Activated naive CD8-positive, alpha-beta T cell treated with anti-CD3 and anti-CD28 coated beads, Interleukin-2, amount 10 ng/mL, durations not matched to agents 7 days and 5 days (primary cell): Measurements from ENCODE around the gene INTS6. TPM values are rescaled to one million over a fixed set of nuclear protein-coding genes. Genes with fewer than 3 reads are reported as not detected.

Experiments used
- ATAC-seq: fragments of 150-1000 bp; cut with Tn5 transposase; one replicate; pipeline ENCODE4 v1.10.0; 2021; ENCODE audit warnings: low read depth, moderate library complexity
- POLR2A ChIA-PET: fragments of 350-600 bp; sonication (Branson Sonifier 250); formaldehyde crosslinking; loops from one replicate; lab custom pipeline; 2021; ENCODE audit warnings: antibody characterized with exemption; lab: Charles Lee
- DNase-seq: peaks from one replicate; pipeline ENCODE4 v3.0.0; 2021
- H3K27ac Mint-ChIP-seq: one replicate; pipeline ENCODE4 v1.8.0; 2022; ENCODE audit warnings: mild to moderate bottlenecking, mixed read lengths
- H3K27me3 Mint-ChIP-seq: one replicate; pipeline ENCODE4 v1.8.0; 2022; ENCODE audit warnings: mild to moderate bottlenecking, moderate library complexity, mixed read lengths
- H3K36me3 Mint-ChIP-seq: one replicate; pipeline ENCODE4 v1.8.0; 2021; ENCODE audit warnings: mild to moderate bottlenecking, mixed read lengths
- H3K4me1 Mint-ChIP-seq: one replicate; pipeline ENCODE4 v1.8.0; 2021; ENCODE audit warnings: mixed read lengths
- H3K4me3 Mint-ChIP-seq: one replicate; pipeline ENCODE4 v1.8.0; 2022; ENCODE audit warnings: mild to moderate bottlenecking, moderate library complexity, mixed read lengths
- H3K9me3 Mint-ChIP-seq: one replicate; pipeline ENCODE4 v1.8.0; 2021; ENCODE audit warnings: mixed read lengths
- total RNA-seq, 2 experiments: library from RNA; stranded (reverse); gene quantifications; one replicate each; pipeline ENCODE4 v1.2.3, GENCODE V29; 2021

INTS6 gene
- total RNA-seq, 2 experiments from 2014 or later, result 45.5 to 49.7 TPM

DNA sequence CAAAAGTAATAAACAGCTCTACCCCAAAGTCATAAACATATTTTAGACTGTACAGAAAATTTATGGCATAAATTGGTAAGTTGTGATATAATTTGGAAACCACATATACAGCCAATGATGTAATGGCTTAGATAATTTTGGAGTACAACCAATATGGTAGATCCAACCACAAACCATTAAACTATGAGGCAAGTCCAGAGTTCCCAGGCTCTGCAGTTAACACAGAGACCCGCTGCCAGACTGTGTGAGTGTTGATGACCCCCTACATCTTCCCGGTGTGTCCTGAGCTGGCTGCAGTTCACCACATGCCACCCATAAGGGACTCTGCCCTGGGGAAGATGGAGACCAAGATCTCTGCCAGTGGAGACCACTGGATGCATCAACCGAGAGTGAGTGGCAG is 123.2 kb downstream of the INTS6 start:
- Mint-ChIP-seq H3K36me3 (peaks cover 1% of the 10 kb centered on the region), H3K27ac (no peak overlapping the region), H3K4me3 (no peak overlapping the region), H3K27me3 (peaks cover 2% of the 10 kb centered on the region), H3K4me1 (peaks cover 15% of the 10 kb centered on the region), H3K9me3 (peaks cover 2% of the 10 kb centered on the region)
- POLR2A ChIA-PET, result no interaction called here
- ATAC-seq (no peak), DNase-seq (no peak)

DNA sequence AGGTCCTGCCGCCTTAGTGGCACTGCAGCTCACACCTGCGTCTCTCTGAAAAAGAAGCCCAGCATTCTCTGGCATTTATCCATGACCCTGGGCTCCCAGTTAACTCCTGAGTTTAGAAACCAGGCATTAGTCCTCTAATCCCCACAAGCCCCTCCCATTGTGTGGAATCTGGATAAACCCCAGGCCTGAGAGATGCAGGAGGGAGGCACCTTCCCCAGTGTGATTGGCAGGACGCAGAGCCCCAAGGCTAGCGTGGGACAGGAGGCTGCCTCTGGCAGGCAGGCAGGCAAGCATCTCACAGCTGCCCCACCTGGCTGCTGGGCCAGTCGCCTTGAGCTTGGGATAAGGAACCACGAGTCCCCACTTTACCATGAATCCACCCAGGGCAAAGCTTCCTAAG is 124.3 kb downstream of the INTS6 start:
- peaks cover 15% of the 10 kb centered on the region for H3K4me1 Mint-ChIP-seq
- no peak overlapping the region for H3K27ac Mint-ChIP-seq
- POLR2A ChIA-PET, result no interaction called here
- H3K4me3 Mint-ChIP-seq, result no peak overlapping the region
- no peaks in the 10 kb centered on the region for H3K9me3 Mint-ChIP-seq
- DNase-seq (no peak), ATAC-seq (no peak)
- H3K27me3 Mint-ChIP-seq, result no peaks in the 10 kb centered on the region
- H3K36me3 Mint-ChIP-seq, result no peaks in the 10 kb centered on the region

DNA sequence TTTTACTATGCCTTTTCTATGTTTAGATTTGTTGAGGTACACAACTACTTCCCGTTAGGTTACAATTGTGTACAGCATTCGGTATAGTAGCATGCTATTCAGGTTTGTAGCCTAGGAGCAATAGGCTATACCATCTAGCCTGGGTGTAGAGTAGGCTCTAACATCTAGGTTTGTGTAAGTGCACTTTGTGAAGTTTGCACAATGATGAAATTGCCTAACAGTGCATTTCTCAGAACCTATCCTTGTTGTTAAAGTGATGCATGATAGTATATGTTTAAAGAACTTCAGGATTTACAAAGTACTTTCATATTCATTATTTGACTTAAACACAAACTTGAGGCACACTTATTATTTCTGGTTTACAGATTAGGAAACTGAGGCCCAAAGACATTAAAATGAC is 124.9 kb downstream of the INTS6 start:
- POLR2A ChIA-PET, result no interaction called here
- Mint-ChIP-seq H3K27ac (no peak overlapping the region), H3K27me3 (no peaks in the 10 kb centered on the region)

GRCh38 chr13:51326777-51327176 is 126.1 kb downstream of the INTS6 start:
- POLR2A ChIA-PET, result no interaction called here
- Mint-ChIP-seq H3K4me3 (no peak overlapping the region), H3K4me1 (peaks cover 9% of the 10 kb centered on the region), H3K9me3 (no peaks in the 10 kb centered on the region), H3K36me3 (no peaks in the 10 kb centered on the region), H3K27me3 (no peaks in the 10 kb centered on the region), H3K27ac (no peak overlapping the region)
- DNase-seq (no peak), ATAC-seq (no peak)

More for the DNA sequence above, 124.9 kb downstream of the INTS6 start:
- no peaks in the 10 kb centered on the region for H3K36me3 Mint-ChIP-seq
- H3K4me3 Mint-ChIP-seq, result no peak overlapping the region
- no peaks in the 10 kb centered on the region for H3K9me3 Mint-ChIP-seq
- ATAC-seq (no peak), DNase-seq (no peak)
- H3K4me1 Mint-ChIP-seq, result peaks cover 12% of the 10 kb centered on the region

- H3K4me1 Mint-ChIP-seq, result peaks cover 3% of the 10 kb centered on the region
- H3K9me3 Mint-ChIP-seq, result no peaks in the 10 kb centered on the region
- no peaks in the 10 kb centered on the region for H3K27me3 Mint-ChIP-seq
- POLR2A ChIA-PET, result no interaction called here
- ATAC-seq (no peak), DNase-seq (no peak)
- H3K27ac Mint-ChIP-seq, result peak overlapping the region; percentile 17
- no peak overlapping the region for H3K4me3 Mint-ChIP-seq
- H3K36me3 Mint-ChIP-seq, result no peaks in the 10 kb centered on the region
Measured at GRCh38 chr13:51325837-51326236, 127.0 kb downstream of the INTS6 start.

DNA sequence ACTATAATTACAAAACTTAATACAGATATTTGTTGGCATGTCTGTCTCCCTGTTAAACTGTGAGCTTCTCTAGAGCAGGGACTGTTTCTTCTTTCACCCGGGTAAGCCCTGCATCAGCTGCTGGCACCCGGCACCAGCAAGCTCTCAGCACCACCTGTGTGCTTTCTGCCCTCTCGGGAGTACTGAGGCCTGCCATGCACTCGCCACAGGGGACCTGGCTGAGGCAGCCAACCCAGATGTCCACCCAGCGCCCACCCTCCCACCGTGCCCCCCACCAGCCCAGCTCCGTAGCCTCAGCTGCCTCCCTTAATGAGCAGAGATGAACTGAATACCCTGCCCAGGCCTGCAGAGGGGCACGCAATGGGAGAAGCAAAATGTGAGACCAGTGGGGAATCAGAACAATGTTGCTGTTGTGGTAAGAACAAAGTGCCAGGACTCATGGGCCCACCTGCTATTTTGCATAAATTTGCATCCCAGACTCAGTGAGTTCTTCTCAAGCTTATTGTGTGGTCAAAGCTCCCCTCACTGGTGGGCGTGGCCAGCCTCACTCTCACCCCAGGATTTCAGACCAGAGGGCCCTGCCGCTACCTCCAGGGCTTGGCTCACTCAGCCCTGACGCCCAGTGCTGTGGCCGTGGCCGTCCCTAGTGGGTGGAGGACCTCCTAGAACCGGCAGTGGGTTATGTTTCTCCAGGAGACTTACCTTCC is 128.0 kb downstream of the INTS6 start:
- no peak for DNase-seq
- POLR2A ChIA-PET, result no interaction called here
- peaks cover 2% of the 10 kb centered on the region for H3K27me3 Mint-ChIP-seq
- no peak overlapping the region for H3K27ac Mint-ChIP-seq
- H3K4me3 Mint-ChIP-seq, result no peak overlapping the region
- no peaks in the 10 kb centered on the region for H3K36me3 Mint-ChIP-seq
- no peaks in the 10 kb centered on the region for H3K4me1 Mint-ChIP-seq
- no peaks in the 10 kb centered on the region for H3K9me3 Mint-ChIP-seq
- no peak for ATAC-seq

DNA sequence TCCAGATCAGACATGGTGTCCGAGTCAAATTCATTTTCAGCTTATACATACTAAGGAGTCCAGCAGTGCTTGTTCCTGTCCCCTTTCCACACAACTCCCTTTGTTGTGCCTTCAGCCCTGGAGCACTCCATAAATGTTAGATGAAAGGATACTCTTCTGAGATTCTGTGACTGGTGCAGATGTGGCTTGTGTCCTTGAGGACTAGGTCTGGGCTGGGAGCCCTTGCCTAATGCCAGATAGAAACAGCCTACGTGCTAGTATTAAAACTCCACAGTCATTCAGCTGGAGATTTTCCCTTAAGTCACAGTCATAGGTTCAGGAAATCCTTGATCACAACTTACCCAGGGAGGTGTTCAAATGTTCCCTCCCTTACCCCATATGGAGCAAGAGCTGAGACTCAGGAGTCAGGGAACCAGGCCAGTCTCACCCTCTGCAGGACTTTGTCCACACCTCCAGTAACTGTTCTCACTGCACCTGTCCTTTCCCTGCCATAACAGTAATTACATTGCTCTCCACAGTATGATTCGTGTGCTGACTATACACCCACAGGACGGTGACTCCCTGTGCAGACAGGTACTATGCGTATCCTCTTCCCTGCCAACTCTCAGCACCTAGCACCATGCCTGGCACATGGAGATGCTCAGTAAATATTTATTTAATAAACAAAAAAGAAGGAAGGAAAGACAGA is 128.9 kb downstream of the INTS6 start:
- no peaks in the 10 kb centered on the region for H3K4me1 Mint-ChIP-seq
- no peaks in the 10 kb centered on the region for H3K36me3 Mint-ChIP-seq
- no peak for ATAC-seq
- H3K4me3 Mint-ChIP-seq, result no peak overlapping the region
- H3K27me3 Mint-ChIP-seq, result peaks cover 2% of the 10 kb centered on the region
- no peak overlapping the region for H3K27ac Mint-ChIP-seq
- H3K9me3 Mint-ChIP-seq, result no peaks in the 10 kb centered on the region
- DNase-seq, result no peak
- POLR2A ChIA-PET, result no interaction called here

DNA sequence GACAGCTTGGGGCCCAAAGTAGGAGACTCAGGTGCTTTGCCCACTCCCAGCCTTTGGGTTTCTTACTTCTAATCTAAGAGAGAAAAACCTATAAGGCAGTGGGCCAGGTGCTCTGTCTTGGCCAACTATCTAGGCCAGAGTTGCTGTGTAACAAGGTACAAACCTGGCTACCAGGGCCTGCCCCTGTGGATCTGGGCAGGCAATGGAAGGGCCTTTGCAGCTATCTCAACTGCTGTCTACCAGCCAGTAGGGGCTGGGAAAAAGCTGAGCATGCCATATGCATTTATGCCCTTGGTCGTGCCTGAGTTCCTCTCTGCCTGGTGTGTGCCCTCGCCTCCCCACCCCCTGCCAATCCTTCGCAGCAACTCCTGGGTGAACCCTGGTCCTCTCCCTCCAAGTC is 130.0 kb downstream of the INTS6 start:
- no peak for DNase-seq
- Mint-ChIP-seq H3K36me3 (no peaks in the 10 kb centered on the region), H3K4me1 (no peaks in the 10 kb centered on the region), H3K4me3 (no peak overlapping the region), H3K27me3 (peaks cover 2% of the 10 kb centered on the region), H3K27ac (no peak overlapping the region), H3K9me3 (no peaks in the 10 kb centered on the region)
- ATAC-seq, result no peak
- POLR2A ChIA-PET, result no interaction called here

GRCh38 chr13:51321836-51322235 is 131.0 kb downstream of the INTS6 start:
- H3K27me3 Mint-ChIP-seq, result peaks cover 2% of the 10 kb centered on the region
- DNase-seq (no peak), ATAC-seq (no peak)
- H3K4me3 Mint-ChIP-seq, result no peak overlapping the region
- no peaks in the 10 kb centered on the region for H3K4me1 Mint-ChIP-seq
- H3K36me3 Mint-ChIP-seq, result no peaks in the 10 kb centered on the region
- POLR2A ChIA-PET, result no interaction called here
- H3K9me3 Mint-ChIP-seq, result no peaks in the 10 kb centered on the region
- no peak overlapping the region for H3K27ac Mint-ChIP-seq

DNA sequence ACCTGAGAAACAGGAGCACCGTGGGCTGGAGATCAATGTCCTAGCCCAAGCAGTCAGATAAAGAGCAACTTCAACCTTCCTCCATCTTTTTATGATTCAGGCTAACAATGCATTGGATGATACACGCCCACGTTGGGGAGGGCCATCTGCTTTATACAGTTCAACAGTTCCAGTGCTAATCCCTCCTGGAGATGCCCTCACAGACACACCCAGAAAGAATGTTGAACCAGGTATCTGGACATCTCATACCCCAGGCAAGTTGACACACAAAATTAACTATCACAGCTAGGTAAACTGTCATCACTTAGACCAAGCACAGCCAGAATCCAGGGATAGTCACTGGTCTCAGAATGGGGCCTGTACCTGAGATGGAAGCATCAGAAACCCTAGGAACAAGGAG is 134.0 kb downstream of the INTS6 start:
- Mint-ChIP-seq H3K36me3 (no peaks in the 10 kb centered on the region), H3K4me1 (no peaks in the 10 kb centered on the region), H3K9me3 (no peaks in the 10 kb centered on the region), H3K4me3 (no peak overlapping the region), H3K27me3 (peaks cover 4% of the 10 kb centered on the region), H3K27ac (no peak overlapping the region)
- DNase-seq, result no peak
- no peak for ATAC-seq
- POLR2A ChIA-PET, result interaction anchor here (0.6 kb wide), 1 partner anchor 314 kb away, joined by 4 read pairs; no protein-coding TSS in a partner anchor

- no peaks in the 10 kb centered on the region for H3K36me3 Mint-ChIP-seq
Measured at GRCh38 chr13:51318015-51318414, 134.8 kb downstream of the INTS6 start.

GRCh38 chr13:51317262-51317661 is 135.6 kb downstream of the INTS6 start:
- ATAC-seq, result no peak
- no peaks in the 10 kb centered on the region for H3K9me3 Mint-ChIP-seq
- H3K27me3 Mint-ChIP-seq, result peaks cover 4% of the 10 kb centered on the region
- H3K27ac Mint-ChIP-seq, result no peak overlapping the region
- no peaks in the 10 kb centered on the region for H3K36me3 Mint-ChIP-seq
- no peak overlapping the region for H3K4me3 Mint-ChIP-seq
- POLR2A ChIA-PET, result no interaction called here
- DNase-seq, result no peak
- H3K4me1 Mint-ChIP-seq, result no peaks in the 10 kb centered on the region

More at GRCh38 chr13:51318015-51318414, 134.8 kb downstream of the INTS6 start:
- Mint-ChIP-seq H3K9me3 (no peaks in the 10 kb centered on the region), H3K4me3 (no peak overlapping the region), H3K27me3 (peaks cover 4% of the 10 kb centered on the region), H3K27ac (no peak overlapping the region), H3K4me1 (no peaks in the 10 kb centered on the region)
- POLR2A ChIA-PET, result no interaction called here
- ATAC-seq (no peak), DNase-seq (no peak)

- no peak for ATAC-seq
- no peak overlapping the region for H3K27ac Mint-ChIP-seq
- H3K4me1 Mint-ChIP-seq, result peaks cover 2% of the 10 kb centered on the region
Measured at GRCh38 chr13:51313619-51314018, 139.2 kb downstream of the INTS6 start.

DNA sequence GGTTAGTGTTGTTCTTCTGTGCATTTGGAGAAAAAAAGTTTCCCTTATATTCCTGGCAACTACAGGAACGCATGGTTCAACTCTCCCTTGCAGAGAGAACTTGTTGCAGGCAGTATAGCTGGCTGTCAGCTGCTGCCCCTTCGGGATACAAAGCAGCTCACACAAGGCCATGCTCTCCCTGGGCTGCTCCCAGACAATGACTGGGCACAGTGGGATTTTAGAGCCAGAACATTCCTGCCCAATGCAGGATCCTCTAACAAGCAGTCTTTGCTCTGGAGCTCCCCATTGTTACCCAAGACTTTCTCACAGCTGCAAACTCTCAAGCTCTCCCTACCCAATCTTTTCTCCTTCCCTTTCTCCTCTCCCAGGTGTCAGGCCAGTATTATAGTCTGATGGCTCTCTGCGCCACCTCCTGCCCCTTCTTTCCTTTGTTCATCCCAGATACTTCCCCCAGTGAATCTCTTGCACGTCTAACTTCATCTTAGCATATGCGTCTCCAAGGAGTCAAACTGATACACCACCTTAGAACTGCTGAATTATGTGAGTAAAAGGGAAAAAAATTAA is 140.8 kb downstream of the INTS6 start:
- peaks cover 9% of the 10 kb centered on the region for H3K27me3 Mint-ChIP-seq
- H3K27ac Mint-ChIP-seq, result no peak overlapping the region
- no peak overlapping the region for H3K4me3 Mint-ChIP-seq
- ATAC-seq (no peak), DNase-seq (no peak)
- POLR2A ChIA-PET, result no interaction called here
- H3K4me1 Mint-ChIP-seq, result peaks cover 3% of the 10 kb centered on the region
- H3K36me3 Mint-ChIP-seq, result no peaks in the 10 kb centered on the region
- H3K9me3 Mint-ChIP-seq, result no peaks in the 10 kb centered on the region

More at GRCh38 chr13:51313619-51314018, 139.2 kb downstream of the INTS6 start:
- Mint-ChIP-seq H3K36me3 (no peaks in the 10 kb centered on the region), H3K4me3 (no peak overlapping the region), H3K27me3 (peaks cover 9% of the 10 kb centered on the region), H3K9me3 (no peaks in the 10 kb centered on the region)
- no peak for DNase-seq
- POLR2A ChIA-PET, result no interaction called here
